K562 (cell line): Measurements from ENCODE around the gene TCP11. TPM values are rescaled to one million over a fixed set of nuclear protein-coding genes. Genes with fewer than 3 reads are reported as not detected.

ENCODE experiments used
- ATAC-seq: fragments of 200-7000 bp; cut with Tn5 transposase; 3 replicates; pipeline ENCODE4 v1.9.1; 2020; ENCODE audit warnings: moderate library complexity
- BruUV-seq: library from RNA; stranded (reverse); fragments of 400-500 nt; replicated peaks from 2 replicates; lab custom pipeline; 2021; lab: Mats Ljungman, UMichigan
- CTCF ChIA-PET: fragments of 300-600 bp; formaldehyde crosslinking; extraction: SDS; loops from one replicate; lab custom pipeline; 2021; ENCODE audit warnings: low intra/inter-chr PET ratio; lab: Yijun Ruan, JAX
- POLR2A ChIA-PET: fragments of 300-600, 350-650 bp; sonication (Branson Sonifier 250); formaldehyde crosslinking; extraction: SDS; loops from one replicate; lab custom pipeline; 2021; ENCODE audit warnings: antibody characterized with exemption, inconsistent platforms; lab: Yijun Ruan, JAX
- DNase-seq, 4 experiments: peaks; one replicate each; pipeline versions ENCODE4 v3.0.0 to v3.0.0-alpha.2; 2011 to 2018; ENCODE audit warnings: low spot score in 3 of 4, mixed read lengths in 3 of 4; ENCODE audit errors: extremely low read depth in 1 of 4
- FAIRE-seq: peaks from 2 replicates; lab custom pipeline; 2011; peaks lifted over from hg19 to GRCh38; lab: Jason Lieb, UNC
- H2AFZ ChIP-seq: 2 replicates; pipeline ENCODE4 v1.6.0; 2011; ENCODE audit warnings: low read depth, low read length, control low read depth, inconsistent platforms
- H3K27ac ChIP-seq: fragments of 200-600 bp; 3 replicates; pipeline ENCODE4 v1.8.0; 2011; ENCODE audit warnings: low read depth, mild to moderate bottlenecking, control low read depth, inconsistent platforms, low read length, moderate library complexity, mixed read lengths; ENCODE audit errors: extremely low read depth
- H3K27me3 ChIP-seq, 2 experiments: fragments of 300-600 bp in 1 of 2; 2 replicates in 1 of 2; 3 replicates in 1 of 2; pipeline versions ENCODE4 v1.6.0 to v1.8.0; 2011; ENCODE audit warnings: inconsistent platforms in 2 of 2, low read length in 2 of 2, mild to moderate bottlenecking in 1 of 2, mixed read lengths in 1 of 2, moderate library complexity in 1 of 2; ENCODE audit not compliant: control insufficient read depth in 2 of 2, insufficient read depth in 2 of 2
- H3K36me3 ChIP-seq: fragments of 300-600 bp; 3 replicates; pipeline ENCODE4 v1.8.0; 2011; ENCODE audit warnings: mild to moderate bottlenecking, low read length, inconsistent platforms; ENCODE audit not compliant: control insufficient read depth, insufficient read depth
- H3K4me1 ChIP-seq, 2 experiments: fragments of 200-600 bp in 1 of 2; replicated peaks in 1 of 2; 2 replicates in 1 of 2; 3 replicates in 1 of 2; pipeline versions ENCODE4 v1.5.1 to v1.8.0; 2011; ENCODE audit warnings: inconsistent platforms in 2 of 2, low read length in 2 of 2, mild to moderate bottlenecking in 1 of 2, mixed read lengths in 1 of 2, moderate library complexity in 1 of 2; ENCODE audit not compliant: control insufficient read depth in 2 of 2, insufficient read depth in 2 of 2
- H3K4me2 ChIP-seq: 2 replicates; pipeline ENCODE4 v1.6.1; 2011; ENCODE audit warnings: low read length, control low read depth, inconsistent platforms, mixed read lengths; ENCODE audit not compliant: insufficient read depth
- H3K4me3 ChIP-seq: fragments of 200-600 bp; sonication (generic), shearing (Covaris generic); 2 replicates; pipeline ENCODE4 v1.5.1; 2016; ENCODE audit warnings: control low read depth, inconsistent platforms
- H3K79me2 ChIP-seq: fragments of 200-600 bp; 3 replicates; pipeline ENCODE4 v1.8.0; 2011; ENCODE audit warnings: low read length, inconsistent platforms; ENCODE audit not compliant: control insufficient read depth, insufficient read depth
- H3K9ac ChIP-seq, 2 experiments: 2 replicates each; pipeline versions ENCODE4 v1.6.0 to v1.6.1; 2011; ENCODE audit warnings: low read depth in 2 of 2, low read length in 2 of 2, control low read depth in 1 of 2, inconsistent platforms in 1 of 2, mild to moderate bottlenecking in 1 of 2, mixed read lengths in 1 of 2; ENCODE audit not compliant: insufficient read depth in 1 of 2
- H3K9me1 ChIP-seq: one replicate; pipeline ENCODE4 v1.6.0; 2011; ENCODE audit warnings: inconsistent platforms, mild to moderate bottlenecking, low read length, moderate library complexity; ENCODE audit not compliant: control insufficient read depth, insufficient read depth
- H3K9me3 ChIP-seq: replicated peaks from 2 replicates; pipeline ENCODE4 v1.5.1; 2011; ENCODE audit warnings: low read depth, low read length, inconsistent platforms; ENCODE audit not compliant: control insufficient read depth, insufficient read depth
- H4K20me1 ChIP-seq: replicated peaks from 2 replicates; pipeline ENCODE4 v1.6.1; 2011; ENCODE audit warnings: low read length, inconsistent platforms, mixed read lengths; ENCODE audit not compliant: control insufficient read depth, insufficient read depth
- CBFB ChIP-seq: sonication (generic); formaldehyde crosslinking; IDR thresholded peaks from 2 replicates; pipeline ENCODE4 v1.4.0; 2020; ENCODE audit warnings: mild to moderate bottlenecking, missing genetic modification reagents
- HDAC2 ChIP-seq: fragments of 450-650 bp; IDR thresholded peaks from 2 replicates; pipeline ENCODE4 v1.6.1; 2016; ENCODE audit warnings: mild to moderate bottlenecking
- LARP7 ChIP-seq: fragments of 450-650 bp; IDR thresholded peaks from 2 replicates; pipeline ENCODE4 v1.6.1; 2016
- MCM3 ChIP-seq: fragments of 450-650 bp; IDR thresholded peaks from 2 replicates; pipeline ENCODE4 v1.6.1; 2016
- MECOM ChIP-seq: fragments of 250-450 bp; sonication (Bioruptor Pico); IDR thresholded peaks from 2 replicates; pipeline ENCODE4 v1.8.0; 2022; ENCODE audit warnings: inconsistent platforms
- MTA1 ChIP-seq: fragments of 450-650 bp; IDR thresholded peaks from 2 replicates; pipeline ENCODE4 v1.6.1; 2017; ENCODE audit warnings: borderline replicate concordance
- NFIX ChIP-seq: fragments of 250-450 bp; sonication (Bioruptor Pico); IDR thresholded peaks from 2 replicates; pipeline ENCODE4 v1.4.0; 2020; ENCODE audit warnings: low read depth, mild to moderate bottlenecking, moderate library complexity
- NFXL1 ChIP-seq: fragments of 450-650 bp; formaldehyde crosslinking; IDR thresholded peaks from 2 replicates; pipeline ENCODE4 v1.4.0; 2021; ENCODE audit warnings: mild to moderate bottlenecking
- PRMT5 ChIP-seq: sonication (generic); formaldehyde crosslinking; IDR thresholded peaks from 2 replicates; pipeline ENCODE4 v1.5.0; 2020; ENCODE audit warnings: missing genetic modification reagents
- TAL1 ChIP-seq: fragments of 450-650 bp; IDR thresholded peaks from 2 replicates; pipeline ENCODE4 v1.6.1; 2016; ENCODE audit warnings: mild to moderate bottlenecking
- ZNF316 ChIP-seq: fragments of 450-650 bp; IDR thresholded peaks from 2 replicates; pipeline ENCODE4 v1.6.1; 2016
- WGBS: fragments of 100-300 bp; shearing (Covaris generic); methylation state at CpG from one replicate; pipeline ENCODE4 v1.1.6; 2016; ENCODE audit warnings: low coverage, mixed read lengths; ENCODE audit not compliant: insufficient coverage; ENCODE audit errors: missing lambda C conversion rate; 5-methylcytosine and 5-hydroxymethylcytosine counted together
- in situ Hi-C: fragments of 300-500 bp; cut with MboI; formaldehyde crosslinking; loops from 4 replicates; pipeline ENCODE4 v1.15.0; 2018; ENCODE audit warnings: inconsistent platforms, mixed read lengths
- intact Hi-C: fragments of 100-400 bp; cut with micrococcal nuclease; formaldehyde crosslinking; loops from 2 replicates; pipeline ENCODE4 v1.14.2; 2022
- polyA plus RNA-seq, 8 experiments: library from polyadenylated mRNA; depleted of rRNA in 4 of 8; stranded (reverse) in 5 of 8; unstranded in 3 of 8; fragments of >200 nt; fragmentation: Nextera tagmentation in 2 of 8; fragmentation: Illumina TruSeq in 1 of 8; extraction: Ambion mirVana in 2 of 8; extraction: Trizol in 1 of 8; gene quantifications; 2 replicates each; pipeline versions ENCODE4 v1.2.1 to v1.2.3, GENCODE V29; 2011 to 2014; ENCODE audit warnings: inconsistent platforms in 1 of 8, missing spikeins in 1 of 8
- total RNA-seq, 7 experiments: library from RNA; depleted of rRNA in 6 of 7; stranded (reverse); fragments of >200 nt in 6 of 7; fragmentation: Illumina TruSeq in 2 of 7; extraction: Trizol in 2 of 7; gene quantifications; 2 replicates each; pipeline versions ENCODE4 v1.2.1 to v1.2.3, GENCODE V29; 2011 to 2021; ENCODE audit warnings: low replicate concordance in 1 of 7
- TF ChIP-seq, protein P1 (sequence below): sonication (generic); formaldehyde crosslinking; IDR thresholded peaks from 2 replicates; pipeline ENCODE4 v1.8.1; 2022; ENCODE audit warnings: missing genetic modification reagents
- TF ChIP-seq, protein P2 (sequence below), 2 experiments: fragments of 450-650 bp in 1 of 2; sonication (generic) in 1 of 2; formaldehyde crosslinking in 1 of 2; IDR thresholded peaks in 1 of 2; conservative IDR thresholded peaks in 1 of 2; 2 replicates each; pipeline versions ENCODE4 v1.6.1 to v1.8.1; 2016 to 2023; ENCODE audit warnings: mild to moderate bottlenecking in 2 of 2, moderate library complexity in 2 of 2, inconsistent platforms in 1 of 2, missing genetic modification reagents in 1 of 2

TCP11 gene
- total and polyA plus RNA-seq, 9 of the 15 experiments (the other 6 are each of a cell fraction or from before 2014, with no cell fraction given), result not detected

DNA sequence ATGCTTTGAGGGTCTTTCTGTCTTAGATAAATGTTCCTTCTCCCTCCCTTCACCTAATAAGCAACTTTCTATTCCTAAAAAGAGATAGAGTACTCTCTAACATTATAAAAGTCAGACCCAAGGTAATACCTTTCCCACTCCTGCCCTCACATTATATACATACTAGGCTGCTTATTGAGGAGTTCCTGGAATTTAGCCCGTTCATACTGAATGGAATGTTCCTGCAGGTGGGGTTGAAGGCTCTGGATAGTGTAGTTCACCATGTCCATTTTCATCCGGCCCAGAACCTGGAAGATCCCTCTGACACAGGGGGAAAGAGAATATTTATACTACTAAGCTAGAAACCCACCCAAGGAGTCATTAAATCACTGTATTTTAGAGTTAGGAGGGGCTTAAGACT is 20.4 kb downstream of the TCP11 start:
- no peak overlapping the region for H3K4me2 ChIP-seq
- TF ChIP-seq TAL1 (no peak), ZNF316 (no peak), MCM3 (no peak), MECOM (CRISPR knock-in tag) (no peak)
- TF ChIP-seq, protein P1, sequence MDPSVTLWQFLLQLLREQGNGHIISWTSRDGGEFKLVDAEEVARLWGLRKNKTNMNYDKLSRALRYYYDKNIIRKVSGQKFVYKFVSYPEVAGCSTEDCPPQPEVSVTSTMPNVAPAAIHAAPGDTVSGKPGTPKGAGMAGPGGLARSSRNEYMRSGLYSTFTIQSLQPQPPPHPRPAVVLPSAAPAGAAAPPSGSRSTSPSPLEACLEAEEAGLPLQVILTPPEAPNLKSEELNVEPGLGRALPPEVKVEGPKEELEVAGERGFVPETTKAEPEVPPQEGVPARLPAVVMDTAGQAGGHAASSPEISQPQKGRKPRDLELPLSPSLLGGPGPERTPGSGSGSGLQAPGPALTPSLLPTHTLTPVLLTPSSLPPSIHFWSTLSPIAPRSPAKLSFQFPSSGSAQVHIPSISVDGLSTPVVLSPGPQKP (CRISPR knock-in tag), result no peak
- CTCF ChIA-PET, result no interaction called here
- BruUV-seq, result no TSS peak
- in situ Hi-C loops (no loop called here), intact Hi-C loops (no loop called here)
- H4K20me1 ChIP-seq, result no peaks in the 10 kb centered on the region
- no peaks in the 10 kb centered on the region for H3K4me1 ChIP-seq
- no peak overlapping the region for H3K9ac ChIP-seq
- FAIRE-seq (no peak), ATAC-seq (no peak), DNase-seq (no peak)
- WGBS, result 2% methylated on average over 2 of the region's 2 CpGs
- no peaks in the 10 kb centered on the region for H3K79me2 ChIP-seq
- POLR2A ChIA-PET, result interaction anchor here (0.6 to 0.7 kb wide), 3 partner anchors 11 to 919 kb away, joined by 3 to 4 read pairs (median 3); no protein-coding TSS in a partner anchor
- no peak overlapping the region for H3K4me3 ChIP-seq
- no peaks in the 10 kb centered on the region for H3K36me3 ChIP-seq
- H3K9me1 ChIP-seq, result no peaks in the 10 kb centered on the region
- no peak overlapping the region for H3K27ac ChIP-seq
- no peak overlapping the region for H2AFZ ChIP-seq
- no peaks in the 10 kb centered on the region for H3K9me3 ChIP-seq
- H3K27me3 ChIP-seq, result peaks cover 22 to 27% of the 10 kb centered on the region in 2 experiments

DNA sequence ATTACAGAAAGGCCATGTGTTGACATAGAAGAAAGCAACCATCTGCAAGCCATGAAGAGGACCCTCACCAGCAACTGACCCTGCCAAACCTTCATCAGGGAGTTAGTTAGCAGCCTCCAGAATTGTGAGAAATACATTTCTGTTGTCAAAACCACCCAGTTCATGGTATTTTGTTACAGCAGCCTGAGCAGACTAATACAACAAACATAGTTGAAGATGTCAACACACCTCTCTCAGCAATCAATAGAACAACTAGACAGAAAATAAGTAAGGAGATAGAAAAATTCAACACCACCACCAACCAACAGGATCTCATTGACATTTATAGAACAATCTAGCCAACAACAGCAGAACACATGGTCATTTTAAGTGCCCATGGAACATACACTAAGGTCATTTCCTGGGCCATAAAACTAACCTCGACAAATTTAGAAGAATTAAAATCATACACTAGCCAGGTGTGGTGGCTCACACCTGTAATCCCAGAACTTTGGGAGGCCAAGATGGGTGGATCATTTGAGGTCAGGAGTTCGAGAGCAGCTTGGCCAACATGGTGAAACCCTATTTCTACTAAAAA is 32.7 kb downstream of the TCP11 start:
- intact Hi-C loops, result no loop called here
- ATAC-seq, result no peak
- WGBS, result 4% methylated on average over 2 of the region's 2 CpGs
- no peak for TF ChIP-seq CBFB (CRISPR knock-in tag)
- TF ChIP-seq, protein P2, sequence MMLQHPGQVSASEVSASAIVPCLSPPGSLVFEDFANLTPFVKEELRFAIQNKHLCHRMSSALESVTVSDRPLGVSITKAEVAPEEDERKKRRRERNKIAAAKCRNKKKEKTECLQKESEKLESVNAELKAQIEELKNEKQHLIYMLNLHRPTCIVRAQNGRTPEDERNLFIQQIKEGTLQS (IDR thresholded peaks at IDR 0.05), result no peak
- TF ChIP-seq, protein P2 (CRISPR knock-in tag; conservative IDR thresholded peaks at IDR 0.05), result no peak
- no peak for TF ChIP-seq LARP7
- TF ChIP-seq NFIX (CRISPR knock-in tag), result no peak
- no peak for TF ChIP-seq HDAC2
- no peak for TF ChIP-seq PRMT5 (CRISPR knock-in tag)
- TF ChIP-seq NFXL1, result no peak
- no peak for TF ChIP-seq MTA1

More for the DNA sequence above, 32.7 kb downstream of the TCP11 start:
- in situ Hi-C loops, result no loop called here
- no peak overlapping the region for H2AFZ ChIP-seq
- CTCF ChIA-PET, result no interaction called here
- FAIRE-seq, result no peak
- H3K4me2 ChIP-seq, result no peak overlapping the region
- H3K27me3 ChIP-seq, result peaks cover 2 to 14% of the 10 kb centered on the region in 2 experiments; a peak in 3 of 5 replicates
- H3K9ac ChIP-seq, result no peak overlapping the region
- no peak overlapping the region for H3K27ac ChIP-seq
- H3K79me2 ChIP-seq, result no peaks in the 10 kb centered on the region
- no peaks in the 10 kb centered on the region for H3K36me3 ChIP-seq
- H3K4me3 ChIP-seq, result no peak overlapping the region
- no peak for DNase-seq
- 0 out of 2 replicates have a peak, but pooled peaks cover 4% of the 10 kb centered on the region for H3K9me3 ChIP-seq
- H4K20me1 ChIP-seq, result no peaks in the 10 kb centered on the region
- BruUV-seq, result no TSS peak
- no peaks in the 10 kb centered on the region for H3K4me1 ChIP-seq
- H3K9me1 ChIP-seq, result no peaks in the 10 kb centered on the region
- POLR2A ChIA-PET, result interaction anchor here (0.5 kb wide), 1 partner anchor 1015 kb away, joined by 3 read pairs; no protein-coding TSS in a partner anchor
